GM19455 (cell line): ENCODE results near the gene SCN5A.

Source experiments
- ATAC-seq: cut with Tn5 transposase; IDR thresholded peaks from one replicate; pipeline ENCODE4 v1.9.1; 2021; ENCODE audit not compliant: unreplicated experiment

The SCN5A gene

DNA sequence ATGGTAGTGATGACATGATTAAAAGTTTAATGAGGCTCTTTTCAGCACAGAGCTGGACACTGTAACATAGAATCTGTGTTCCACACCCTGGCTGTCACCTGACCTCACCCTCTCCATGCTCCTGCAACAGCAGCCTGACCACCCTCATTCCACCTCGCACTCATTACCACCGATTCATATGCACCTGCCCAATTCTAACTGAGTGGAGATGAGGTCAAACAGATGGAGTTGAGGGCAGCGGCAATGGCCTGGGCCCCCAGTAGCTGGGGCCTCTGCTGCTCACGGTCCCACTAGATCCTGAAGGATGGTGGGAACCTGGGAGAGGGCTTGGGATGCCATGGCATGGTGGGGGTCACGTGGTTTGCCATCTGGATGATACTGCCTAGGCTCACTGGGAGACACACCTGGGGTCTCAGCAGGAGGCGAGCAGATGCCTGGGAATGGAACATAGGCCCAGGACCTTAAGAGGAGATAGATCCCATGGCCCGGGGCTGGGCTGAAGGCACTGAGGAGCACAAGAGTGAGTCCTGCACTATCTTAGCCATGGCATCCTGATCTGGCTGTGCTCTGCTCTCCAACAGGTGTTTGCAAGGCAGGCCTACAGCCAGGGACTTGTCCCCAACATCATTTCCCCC, 1.3 kb downstream of the SCN5A start:
- no peak for ATAC-seq

DNA sequence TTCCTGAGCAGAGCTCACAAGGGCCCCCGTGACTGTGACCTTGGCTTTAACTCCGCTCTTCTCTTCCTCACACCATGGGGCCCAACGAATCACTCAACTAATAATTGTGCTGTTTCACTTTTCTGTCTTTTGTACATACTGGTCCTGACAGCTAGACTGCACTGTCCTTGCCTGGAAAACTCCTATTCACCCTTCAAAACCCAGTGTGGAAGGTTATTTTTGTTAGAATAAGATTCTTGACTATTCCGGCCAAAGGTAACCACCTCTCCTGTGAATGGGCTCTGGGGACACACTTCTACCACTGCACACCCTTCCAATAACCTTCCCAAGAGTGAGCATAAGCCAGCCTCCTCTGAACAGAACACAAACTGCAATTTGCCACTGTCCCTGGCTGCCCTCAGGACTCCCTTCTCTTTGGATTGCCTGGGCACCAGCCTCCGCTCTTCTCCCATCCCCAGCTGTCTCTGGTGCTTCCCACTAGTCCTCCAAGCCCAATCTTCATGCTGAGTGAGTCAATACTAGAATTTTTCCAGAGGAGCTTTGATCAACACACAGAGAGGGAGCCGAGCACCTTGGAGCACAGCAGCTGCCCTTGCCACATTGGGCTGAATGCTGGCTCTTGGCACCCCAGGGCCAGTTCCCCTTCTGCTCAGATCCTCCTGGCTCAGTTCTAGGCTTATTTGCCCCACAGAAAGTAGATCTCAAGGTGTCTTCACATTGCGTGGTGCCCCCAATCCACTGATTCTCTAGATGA, 2.1 kb downstream of the SCN5A start:
- ATAC-seq, result no peak

DNA sequence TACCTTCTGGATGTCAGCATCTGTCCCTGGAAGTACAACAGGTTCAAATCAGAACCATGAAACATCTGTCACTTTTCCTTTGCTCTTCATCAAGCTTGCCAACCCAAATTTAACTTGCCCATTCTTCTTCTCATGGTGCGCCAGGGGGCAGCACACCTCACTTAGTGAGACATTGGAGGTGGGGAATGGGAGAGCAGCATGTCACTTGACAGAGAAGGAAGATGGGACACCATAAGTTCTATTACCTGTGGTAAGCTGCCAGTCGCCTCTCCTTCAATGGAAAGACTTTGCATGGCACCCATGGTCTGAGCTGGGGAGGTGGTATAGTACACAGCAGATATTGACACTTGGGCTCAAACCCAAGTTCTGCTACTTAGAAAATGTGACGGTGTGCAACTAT, 2.9 kb downstream of the SCN5A start:
- no peak for ATAC-seq

DNA sequence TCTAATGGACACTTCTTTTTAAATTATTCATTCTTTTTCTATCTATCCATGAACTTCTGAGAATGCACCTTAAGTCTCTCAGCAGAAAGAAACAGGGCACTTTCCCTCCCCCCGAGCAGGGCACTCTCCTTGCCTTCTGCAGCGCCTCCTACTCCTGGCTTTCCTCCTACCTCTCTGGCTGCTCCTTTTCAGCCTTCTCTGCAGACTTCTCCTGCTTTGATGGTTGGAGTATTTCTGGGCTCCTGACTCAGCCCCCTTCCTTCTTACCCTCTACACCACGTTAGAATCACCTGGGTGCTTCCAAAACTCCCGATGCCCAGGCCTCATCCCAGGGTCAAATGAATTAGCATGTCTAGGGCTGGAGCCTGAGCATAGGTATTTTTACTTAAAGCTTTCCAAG, 3.4 kb downstream of the SCN5A start:
- ATAC-seq, result no peak

DNA sequence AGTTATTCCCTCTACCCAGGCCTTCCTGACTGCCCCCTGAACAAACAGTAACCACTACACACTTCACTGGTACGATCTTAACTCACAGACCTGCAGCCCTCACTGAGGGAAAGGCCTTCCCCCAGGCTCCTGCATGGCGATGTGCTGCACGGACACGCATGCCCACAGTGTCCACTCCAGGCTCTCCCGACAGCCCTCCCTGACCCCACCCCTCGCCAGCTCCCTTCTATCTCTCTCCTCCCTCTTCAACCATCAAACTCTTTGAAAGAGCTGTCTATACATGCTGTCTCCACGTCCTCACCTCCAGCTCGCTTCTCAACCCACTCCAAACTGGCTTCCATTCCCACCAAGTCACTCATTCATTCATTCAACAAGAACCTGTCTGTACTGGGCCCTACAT, 3.9 kb downstream of the SCN5A start:
- no peak for ATAC-seq

DNA sequence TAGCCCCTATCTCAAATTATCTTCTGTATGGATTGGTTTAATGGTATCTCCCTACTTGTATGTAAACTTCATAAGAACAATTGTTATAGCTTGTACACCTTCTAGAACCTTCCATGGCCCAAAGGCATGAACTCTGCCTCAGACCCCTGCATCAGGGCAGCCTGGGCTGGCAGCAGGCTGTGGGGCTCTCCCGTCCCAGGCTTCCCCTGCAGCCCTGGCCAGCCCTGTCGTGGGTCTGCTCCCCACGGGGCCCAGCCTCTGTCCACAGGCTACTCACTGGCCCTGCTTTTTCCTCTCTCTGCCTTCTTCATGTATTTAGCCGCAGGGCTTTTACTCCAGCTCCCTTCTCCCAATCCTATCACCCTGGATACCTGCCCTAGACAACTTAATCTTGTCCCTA, 4.4 kb downstream of the SCN5A start:
- ATAC-seq, result no peak

DNA sequence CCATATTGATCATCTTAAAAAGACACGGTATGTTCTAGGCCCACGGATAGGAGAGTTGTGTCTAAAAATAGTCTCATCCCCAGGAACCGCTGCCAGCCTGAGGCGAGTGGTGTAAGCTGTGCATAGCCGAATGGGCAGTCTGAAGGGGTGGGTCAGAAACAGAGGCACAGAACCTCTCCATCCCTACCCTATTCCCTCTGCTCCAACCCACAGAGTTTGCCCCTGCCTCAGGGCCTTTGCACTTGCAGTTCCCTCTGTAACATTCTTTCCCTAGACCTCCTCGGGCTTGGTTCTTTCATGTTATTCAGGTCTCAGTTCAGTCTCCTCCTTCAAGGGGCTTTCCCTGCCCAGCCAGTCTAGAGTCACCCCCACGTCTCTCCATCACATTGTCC, 4.8 kb downstream of the SCN5A start:
- ATAC-seq, result no peak

DNA sequence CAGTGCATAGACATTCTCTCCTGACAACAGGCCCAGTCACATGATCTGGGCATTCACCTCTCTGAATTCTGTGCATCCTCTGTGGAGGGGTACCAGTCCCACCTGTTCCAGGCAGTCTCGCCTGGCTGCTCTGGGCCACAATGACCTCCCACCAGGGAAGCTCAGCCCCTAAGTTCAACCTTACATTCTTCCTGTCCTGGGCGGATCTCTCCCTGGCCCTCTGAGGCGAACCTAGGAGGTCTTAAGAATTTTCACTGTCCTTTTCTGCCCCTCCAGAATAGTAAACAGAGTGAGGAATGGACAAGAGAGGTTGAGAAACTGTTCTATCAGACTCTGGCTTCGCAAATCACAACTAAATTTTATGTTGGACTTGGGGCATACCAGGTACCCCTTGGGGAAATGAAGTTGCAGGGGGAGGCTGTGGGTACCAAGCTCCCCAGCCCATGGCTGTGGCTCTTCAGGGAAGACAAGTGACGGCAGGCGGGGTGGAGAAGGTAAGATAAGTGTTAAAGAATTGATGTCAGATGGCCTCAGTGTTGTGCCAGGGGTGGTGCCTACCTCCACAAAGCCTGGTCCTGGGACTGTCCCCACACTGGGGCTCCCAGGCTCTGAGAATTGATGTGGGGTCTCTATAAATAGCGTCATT, 5.3 kb downstream of the SCN5A start:
- ATAC-seq, result no peak

DNA sequence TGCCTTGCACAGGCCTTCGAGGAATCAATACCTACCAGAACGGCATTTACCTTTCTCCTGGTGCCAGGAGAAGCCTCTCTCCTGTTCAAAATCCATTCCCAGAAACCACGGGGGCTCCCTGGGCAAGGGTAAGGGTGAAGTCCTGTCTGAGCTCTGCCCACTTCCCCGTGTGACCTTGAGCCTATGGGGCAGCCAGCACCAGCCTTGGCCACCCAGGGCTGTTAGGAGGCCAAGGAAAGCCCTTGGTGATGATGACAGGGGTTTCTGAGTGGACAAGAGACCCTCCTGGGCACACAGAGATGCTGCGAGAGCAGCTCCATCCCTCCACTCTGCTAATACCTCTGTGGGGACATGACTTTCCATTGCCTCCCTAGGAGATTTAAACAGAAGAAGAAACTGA, 5.9 kb downstream of the SCN5A start:
- no peak for ATAC-seq

DNA sequence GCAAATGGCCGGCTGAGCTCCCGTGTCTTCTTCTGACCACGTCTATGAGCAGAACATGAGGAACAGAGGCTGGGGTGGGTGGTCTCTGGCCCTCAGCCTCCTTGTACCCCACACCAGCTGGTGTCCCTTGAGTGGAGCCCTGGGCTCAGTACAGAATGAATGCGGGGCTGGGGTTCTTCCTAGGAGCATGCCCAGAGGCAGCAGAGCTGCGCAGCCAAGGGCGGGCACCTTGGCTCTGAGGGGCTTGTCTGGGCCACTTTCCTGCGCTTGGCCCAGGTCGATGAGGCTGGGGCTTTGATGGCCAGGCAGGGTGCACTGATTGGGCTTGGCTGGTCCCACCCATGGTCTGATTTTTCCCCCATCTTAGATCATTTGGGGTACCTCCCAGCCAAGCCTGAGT, 6.4 kb downstream of the SCN5A start:
- no peak for ATAC-seq

DNA sequence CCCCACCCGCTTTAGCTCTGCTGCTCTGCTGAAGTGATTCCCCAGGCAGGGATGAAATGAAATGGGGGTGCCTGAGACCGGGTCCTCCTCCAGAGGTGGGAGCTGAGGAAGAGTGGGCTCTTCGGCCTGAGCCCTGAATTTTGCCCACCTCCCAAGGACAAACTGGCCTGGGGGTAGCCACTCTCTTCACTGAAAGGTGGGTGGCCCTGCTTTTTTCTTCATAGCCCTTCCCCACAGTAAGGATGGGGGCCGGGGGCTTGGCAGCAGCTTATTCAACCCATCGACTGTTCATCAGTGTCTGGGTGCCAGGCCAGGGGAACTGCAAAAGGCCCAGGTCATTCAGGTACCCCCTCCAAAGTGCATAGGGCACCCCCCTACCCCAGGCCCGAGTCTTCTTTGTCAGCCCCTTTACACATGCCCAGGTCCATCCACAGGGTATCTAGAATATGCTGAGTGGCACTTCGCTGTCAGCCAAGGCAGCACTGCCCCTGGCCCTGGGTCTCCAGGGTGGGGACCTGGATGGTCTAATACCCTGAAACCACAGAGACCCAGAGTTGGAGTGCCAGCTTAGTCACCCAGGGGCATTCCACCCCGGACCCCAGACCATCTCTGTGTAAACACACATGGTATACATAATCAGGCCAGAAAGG, 7.9 kb downstream of the SCN5A start:
- no peak for ATAC-seq

DNA sequence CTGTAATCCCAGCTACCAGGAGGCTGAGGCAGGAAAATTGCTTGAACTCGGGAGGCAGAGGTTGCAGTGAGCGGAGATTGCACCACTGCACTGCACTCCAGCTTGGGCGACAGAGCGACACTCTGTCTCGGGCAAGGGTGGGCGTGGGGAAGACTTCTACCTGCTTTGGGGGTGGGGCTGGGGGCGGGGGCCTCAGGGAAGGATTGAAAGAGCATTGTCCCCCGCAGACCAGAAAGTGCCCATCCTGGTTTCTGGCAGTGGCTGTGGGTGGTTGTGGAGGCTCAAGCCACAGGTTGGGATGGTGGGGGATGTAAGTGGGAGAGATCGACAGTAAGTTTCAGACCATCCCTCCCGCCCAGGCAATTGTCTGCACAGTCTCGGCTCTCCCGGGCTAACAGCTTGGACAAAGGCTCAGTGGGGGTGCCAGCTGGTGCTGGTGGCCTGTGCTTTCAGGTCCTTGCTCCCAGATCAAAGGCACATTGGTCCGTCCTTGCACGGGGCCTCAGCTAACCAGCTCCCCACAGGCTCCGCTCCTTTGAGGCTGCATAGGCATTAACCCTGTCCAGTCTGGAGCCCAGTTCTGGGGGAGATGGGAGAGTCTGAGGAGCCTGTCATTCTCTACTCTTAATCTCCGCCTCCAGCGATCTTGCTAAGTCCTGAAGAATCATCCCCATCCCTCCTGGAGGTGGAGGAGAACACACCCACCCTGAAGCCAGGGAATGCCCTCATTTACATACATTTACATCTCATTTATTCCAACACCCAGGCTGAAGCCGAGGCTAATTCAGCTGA, 8.6 kb downstream of the SCN5A start:
- ATAC-seq, result no peak

DNA sequence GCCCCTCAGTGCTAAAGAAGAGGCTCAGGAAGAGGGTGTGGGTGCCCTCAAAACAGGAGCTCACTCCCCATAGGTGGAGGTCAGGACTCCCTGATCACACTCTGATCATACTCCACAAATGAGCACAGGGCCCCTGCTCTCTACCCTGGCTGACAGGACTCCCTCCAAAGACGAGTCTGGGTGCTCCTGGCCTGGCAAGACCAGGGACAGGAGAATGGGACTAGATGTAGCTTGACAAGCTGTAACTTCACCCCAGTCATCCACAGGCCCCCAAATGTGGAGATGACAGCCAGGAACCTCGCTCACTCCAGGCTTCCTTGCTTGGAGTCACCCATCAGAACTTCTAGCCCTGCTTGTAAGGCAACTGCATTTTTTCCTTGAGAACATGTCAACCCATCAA, 11.1 kb downstream of the SCN5A start:
- ATAC-seq, result no peak

DNA sequence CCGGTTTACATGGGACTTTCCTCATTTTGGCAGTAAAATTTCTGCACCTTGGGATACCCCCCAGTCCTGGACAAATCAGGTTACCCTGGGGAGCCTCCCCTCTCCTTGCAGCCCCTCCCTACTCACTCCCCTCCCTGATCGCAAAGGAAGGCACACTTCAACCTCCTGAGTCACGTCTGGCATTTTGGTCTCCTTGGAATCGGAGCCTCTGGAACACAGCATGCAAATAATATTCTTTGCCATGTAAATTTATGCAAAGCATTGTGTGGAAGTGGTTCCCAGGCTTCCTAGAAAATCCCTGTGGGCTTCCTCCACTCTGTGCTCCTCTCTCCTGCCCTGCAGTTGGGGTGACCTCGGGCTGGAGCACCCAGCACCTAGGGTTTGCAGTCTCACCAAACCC, 11.6 kb downstream of the SCN5A start:
- no peak for ATAC-seq

DNA sequence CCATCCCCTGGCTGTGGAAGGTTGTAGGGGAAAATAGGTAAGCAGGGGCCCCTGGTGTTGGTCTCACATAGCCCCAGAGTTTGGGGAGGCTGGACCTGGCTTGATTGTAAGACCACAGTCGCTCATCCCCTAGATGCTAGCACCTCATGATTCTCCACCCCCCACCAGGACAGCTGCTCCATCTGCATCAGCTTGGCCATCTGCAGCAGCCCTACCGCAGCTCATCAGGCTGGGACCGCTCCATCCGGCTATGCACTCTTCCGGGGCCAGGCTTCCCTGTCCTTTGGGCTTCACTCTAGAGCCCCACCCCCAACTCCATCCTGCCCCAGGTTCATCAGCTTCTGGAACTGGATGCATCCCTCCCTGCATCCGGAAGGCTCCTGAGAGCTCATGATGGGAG, 12.6 kb downstream of the SCN5A start:
- ATAC-seq, result no peak

DNA sequence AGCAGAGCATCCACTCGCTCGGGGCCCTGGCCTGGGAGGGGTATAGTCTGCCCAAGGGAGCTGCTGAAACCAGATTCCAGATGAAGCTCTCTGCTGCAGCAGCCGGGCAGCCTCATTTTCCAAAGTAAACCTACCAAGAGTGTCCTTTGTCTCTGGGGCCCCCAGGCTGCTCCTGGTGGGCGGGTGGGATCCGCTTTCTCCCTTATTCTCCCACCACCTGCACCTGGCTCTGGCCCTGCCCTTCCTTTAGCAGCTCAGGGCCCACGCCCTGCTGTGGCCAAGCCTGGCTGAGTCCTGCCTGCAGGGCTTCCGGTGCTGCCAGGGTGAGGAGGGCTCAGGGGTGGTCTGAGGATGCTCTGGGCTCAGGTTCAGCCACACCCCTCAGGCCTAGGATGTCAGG, 13.0 kb downstream of the SCN5A start:
- no peak for ATAC-seq

DNA sequence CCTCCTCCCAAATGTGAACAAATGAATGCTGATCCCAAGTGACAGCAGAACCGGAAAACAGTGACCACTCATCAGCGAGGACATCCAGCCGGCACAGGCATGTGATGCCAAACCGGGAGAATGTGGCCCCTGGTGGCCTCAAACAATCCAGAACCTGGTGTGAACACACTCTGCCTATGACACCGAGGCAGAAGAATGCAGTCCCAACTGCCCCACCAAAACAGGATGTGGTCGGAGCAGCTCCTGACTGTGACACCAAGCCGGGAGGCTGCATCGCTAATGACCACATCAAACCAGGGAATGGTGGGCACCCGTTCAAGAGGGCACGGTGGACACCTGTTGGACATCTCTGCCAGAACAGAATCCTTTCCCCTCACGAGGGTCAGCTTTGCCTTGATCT, 15.4 kb downstream of the SCN5A start:
- no peak for ATAC-seq

DNA sequence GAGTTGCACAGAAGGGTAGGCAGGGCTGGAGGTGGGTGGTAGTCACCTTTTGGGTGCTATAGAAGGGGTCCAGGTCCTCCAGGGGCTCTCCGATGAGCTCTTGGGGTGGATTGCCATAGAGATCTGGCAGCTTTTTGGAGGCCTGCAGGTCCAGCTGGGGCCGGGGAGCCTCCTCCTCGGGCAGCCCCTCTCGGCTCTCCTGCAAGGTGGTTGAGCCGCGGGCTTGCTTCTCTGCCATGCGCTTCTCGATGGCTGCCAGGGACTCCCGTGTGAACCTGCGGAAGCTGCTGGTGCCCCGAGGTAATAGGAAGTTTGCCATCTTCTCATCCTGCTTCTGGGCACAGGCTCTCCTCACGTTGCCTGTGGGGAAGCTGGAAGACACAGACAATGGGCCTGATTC, 16.5 kb downstream of the SCN5A start:
- ATAC-seq, result no peak

DNA sequence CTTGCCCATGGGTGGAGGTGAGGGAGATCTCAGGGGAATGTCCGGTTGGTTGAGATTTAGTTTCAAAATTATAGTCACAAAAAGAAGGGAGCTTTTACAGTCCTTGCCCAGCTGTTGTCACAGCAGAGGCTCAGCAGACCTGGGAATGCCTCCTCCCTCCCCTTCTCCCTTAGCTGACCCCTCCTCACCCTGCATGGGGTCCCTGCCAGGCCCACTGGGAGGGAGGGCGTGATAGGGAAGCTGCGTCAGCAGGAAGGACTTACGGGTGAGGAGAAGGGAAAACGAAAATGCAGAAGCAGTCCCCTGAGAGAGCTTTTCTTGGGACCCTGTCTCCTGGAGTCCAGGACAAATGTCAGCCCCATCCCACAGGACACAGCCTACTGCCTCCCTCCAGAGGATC, 18.9 kb downstream of the SCN5A start:
- no peak for ATAC-seq

DNA sequence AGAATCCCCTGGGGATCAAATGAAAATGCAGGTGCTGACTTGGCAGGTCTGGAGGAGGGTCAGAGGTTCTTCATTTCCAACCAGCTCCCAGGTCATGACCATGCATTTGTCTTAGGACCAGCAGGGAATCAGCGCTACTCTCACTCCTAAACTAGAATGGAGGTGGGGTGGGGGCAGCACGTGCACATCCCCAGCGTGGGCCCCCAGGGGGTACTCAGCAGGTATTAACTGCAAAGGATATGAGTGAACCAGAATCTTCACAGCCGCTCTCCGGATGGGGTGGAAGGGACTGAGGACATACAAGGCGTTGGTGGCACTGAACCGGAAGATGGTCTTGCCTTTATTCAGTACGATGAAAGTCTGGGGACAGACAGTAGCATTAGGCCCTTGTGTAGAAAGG, 19.4 kb downstream of the SCN5A start:
- no peak for ATAC-seq

DNA sequence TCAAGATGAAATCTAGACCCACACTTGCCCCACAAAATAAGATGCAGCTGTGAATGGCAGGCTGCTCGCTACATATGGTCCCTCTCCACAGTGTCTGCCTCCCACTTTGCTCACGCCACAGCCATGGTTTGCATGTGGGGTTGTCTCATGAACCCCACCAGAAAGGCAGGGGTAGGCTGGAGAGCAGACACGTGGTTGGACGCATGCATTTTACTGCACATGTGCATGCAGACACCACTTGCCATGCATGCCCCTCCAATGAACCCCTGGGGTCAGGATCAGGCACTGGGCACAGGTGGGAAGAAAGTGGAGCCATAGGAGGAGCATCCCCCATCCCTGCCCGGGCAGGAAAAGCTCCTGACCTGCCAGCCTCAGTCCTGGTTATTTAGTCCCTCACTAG, 20.7 kb downstream of the SCN5A start:
- ATAC-seq, result no peak
